Kidney epithelial cell (primary cell): ENCODE results near the gene RERE. TPM values are rescaled to one million over a fixed set of nuclear protein-coding genes. Genes with fewer than 3 reads are reported as not detected.

ENCODE experiments used
- DNase-seq: peaks from one replicate; pipeline ENCODE4 v3.0.0-alpha.2; 2010; ENCODE audit warnings: low read depth
- H3K27me3 ChIP-seq: 2 replicates; pipeline ENCODE4 v1.6.0; 2011; ENCODE audit warnings: low read length; ENCODE audit not compliant: control insufficient read depth, insufficient read depth
- H3K36me3 ChIP-seq: 2 replicates; pipeline ENCODE4 v1.5.1; 2011; ENCODE audit warnings: low read length; ENCODE audit not compliant: control insufficient read depth, insufficient read depth
- H3K4me3 ChIP-seq: 2 replicates; pipeline ENCODE4 v1.5.1; 2011; ENCODE audit warnings: low read depth, mild to moderate bottlenecking, control low read depth, low read length
- CTCF ChIP-seq: IDR thresholded peaks from 2 replicates; pipeline ENCODE4 v1.5.1; 2011; ENCODE audit warnings: mild to moderate bottlenecking, moderate library complexity, low read length, control low read depth, inconsistent platforms; ENCODE audit not compliant: insufficient read depth, poor library complexity, severe bottlenecking
- total RNA-seq: library from RNA; depleted of rRNA; stranded (reverse); fragments of >200 nt; gene quantifications from 2 replicates; pipeline ENCODE4 v1.2.3, GENCODE V29; 2015

Gene RERE
- total RNA-seq, 1 donor from 2014 or later: 47.5 TPM

- no peaks in the 10 kb centered on the region for H3K27me3 ChIP-seq
- no peaks in the 10 kb centered on the region for H3K36me3 ChIP-seq
- no peak for TF ChIP-seq CTCF
- no peak for DNase-seq
- no peak overlapping the region for H3K4me3 ChIP-seq
Observed at GRCh38 chr1:8674481-8674880, 143.0 kb downstream of the RERE start.

GRCh38 chr1:8671306-8671917, 146.0 kb downstream of the RERE start:
- Histone ChIP-seq H3K4me3 (no peak overlapping the region), H3K36me3 (no peaks in the 10 kb centered on the region), H3K27me3 (no peaks in the 10 kb centered on the region)
- DNase-seq: no peak
- peak; percentile 83 for TF ChIP-seq CTCF

- H3K36me3 ChIP-seq: no peaks in the 10 kb centered on the region
- no peak overlapping the region for H3K4me3 ChIP-seq
- H3K27me3 ChIP-seq: no peaks in the 10 kb centered on the region
- DNase-seq: no peak
- no peak for TF ChIP-seq CTCF
Observed at GRCh38 chr1:8670371-8670818, 147.0 kb downstream of the RERE start.

- no peaks in the 10 kb centered on the region for H3K27me3 ChIP-seq
- TF ChIP-seq CTCF: no peak
- H3K36me3 ChIP-seq: no peaks in the 10 kb centered on the region
- H3K4me3 ChIP-seq: no peak overlapping the region
- no peak for DNase-seq
Observed at GRCh38 chr1:8669606-8670335, 147.7 kb downstream of the RERE start.

- Histone ChIP-seq H3K36me3 (no peaks in the 10 kb centered on the region), H3K4me3 (no peak overlapping the region), H3K27me3 (no peaks in the 10 kb centered on the region)
- no peak for TF ChIP-seq CTCF
- no peak for DNase-seq
Observed at GRCh38 chr1:8667869-8668594, 149.4 kb downstream of the RERE start.
